ENCODE measurements around the gene ANXA7. TPM values are rescaled to one million over a fixed set of nuclear protein-coding genes. Genes with fewer than 3 reads are reported as not detected.

The ANXA7 gene
- total RNA-seq, 4 donors from 2014 or later: 51.9 to 70.1 (median 58.4) TPM

- TF ChIP-seq POLR2A (IDR thresholded peaks at IDR 0.05) (no peak), CTCF (IDR thresholded peaks at IDR 0.05) (no peak)
- Histone ChIP-seq H3K27me3 (no peaks in the 10 kb centered on the region), H3K36me3 (peaks cover 0 to 13% (median 0%) of the 10 kb centered on the region in 3 donors), H3K27ac (no peak within 1 kb of the TSS), H3K4me3 (no peak within 1 kb of the TSS), H3K9me3 (no peaks in the 10 kb centered on the region), H3K4me1 (no peaks in the 10 kb centered on the region)
- no peak for DNase-seq
Measured at GRCh38 chr10:73433538-73433867, 19.6 kb upstream of the ANXA7 start, which contains the start of gene MSS51. Gene MSS51 (minus strand): TSS chr10:73433561. CDS start chr10:73428284, 5,277 bp downstream.

GRCh38 chr10:73432646-73433537, 19.0 kb upstream of the ANXA7 start:
- Histone ChIP-seq H3K9me3 (no peaks in the 10 kb centered on the region), H3K4me3 (no peak overlapping the region), H3K27ac (no peak overlapping the region), H3K36me3 (peaks cover 0 to 13% (median 0%) of the 10 kb centered on the region in 3 donors), H3K27me3 (no peaks in the 10 kb centered on the region), H3K4me1 (no peaks in the 10 kb centered on the region)
- TF ChIP-seq POLR2A (IDR thresholded peaks at IDR 0.05) (no peak), CTCF (IDR thresholded peaks at IDR 0.05) (no peak)
- no peak for DNase-seq

GRCh38 chr10:73426318-73426717, 12.5 kb upstream of the ANXA7 start:
- Histone ChIP-seq H3K4me3 (no peak overlapping the region), H3K36me3 (peaks cover 0 to 51% (median 0%) of the 10 kb centered on the region in 3 donors), H3K27me3 (no peaks in the 10 kb centered on the region), H3K9me3 (no peaks in the 10 kb centered on the region), H3K27ac (no peak overlapping the region), H3K4me1 (no peaks in the 10 kb centered on the region)
- TF ChIP-seq POLR2A (IDR thresholded peaks at IDR 0.05) (no peak), CTCF (IDR thresholded peaks at IDR 0.05) (no peak)
- DNase-seq: no peak

- Histone ChIP-seq H3K4me1 (no peaks in the 10 kb centered on the region), H3K27me3 (no peaks in the 10 kb centered on the region), H3K36me3 (peaks cover 0 to 51% (median 0%) of the 10 kb centered on the region in 3 donors), H3K27ac (no peak overlapping the region), H3K4me3 (no peak overlapping the region), H3K9me3 (no peaks in the 10 kb centered on the region)
- no peak for DNase-seq
- TF ChIP-seq POLR2A (IDR thresholded peaks at IDR 0.05) (no peak), CTCF (IDR thresholded peaks at IDR 0.05) (no peak)
Measured at GRCh38 chr10:73424478-73424877, 10.6 kb upstream of the ANXA7 start.

GRCh38 chr10:73423309-73423708, 9.5 kb upstream of the ANXA7 start:
- Histone ChIP-seq H3K36me3 (peaks cover 0 to 51% (median 0%) of the 10 kb centered on the region in 3 donors), H3K27ac (no peak overlapping the region), H3K9me3 (no peaks in the 10 kb centered on the region), H3K4me1 (no peaks in the 10 kb centered on the region), H3K4me3 (no peak overlapping the region), H3K27me3 (no peaks in the 10 kb centered on the region)
- TF ChIP-seq CTCF (IDR thresholded peaks at IDR 0.05): no peak
- no peak for TF ChIP-seq POLR2A (IDR thresholded peaks at IDR 0.05)
- no peak for DNase-seq
